T-cell (primary cell): ENCODE measurements around the gene INTS4. TPM values are rescaled to one million over a fixed set of nuclear protein-coding genes. Genes with fewer than 3 reads are reported as not detected.

Experiments used
- ATAC-seq, 4 experiments: fragments of 200-7000 bp in 3 of 4; fragments of 150-1000 bp in 1 of 4; cut with Tn5 transposase; replicated peaks in 1 of 4; 1 replicate in 3 of 4; 2 replicates in 1 of 4; pipeline ENCODE4 v1.10.0; 2021; ENCODE audit warnings: moderate library complexity in 3 of 4, mild to moderate bottlenecking in 2 of 4, moderate number of reproducible peaks in 1 of 4
- CTCF ChIA-PET, 2 donors: fragments of 300-600 bp; sonication (Branson Sonifier 250); formaldehyde crosslinking; loops; one replicate each; lab custom pipeline; 2022; ENCODE audit warnings: antibody characterized with exemption in 2 of 2; lab: Charles Lee
- POLR2A ChIA-PET, 2 donors: fragments of 300-600 bp; sonication (Branson Sonifier 250); formaldehyde crosslinking; loops; one replicate each; lab custom pipeline; 2022; ENCODE audit warnings: antibody characterized with exemption in 2 of 2; lab: Charles Lee
- DNase-seq, 35 experiments: peaks; one replicate each; pipeline versions ENCODE4 v3.0.0 to v3.0.0-alpha.2; 2013 to 2023
- H3K27ac ChIP-seq: one replicate; pipeline ENCODE4 v1.5.1; 2013; ENCODE audit warnings: low read length
- H3K27me3 ChIP-seq, 2 experiments: replicated peaks in 1 of 2; 1 replicate in 1 of 2; 2 replicates in 1 of 2; pipeline versions ENCODE4 v1.6.1 to v1.7.0; 2013; ENCODE audit warnings: low read length in 1 of 2, mixed read lengths in 1 of 2; ENCODE audit not compliant: control insufficient read depth in 2 of 2, insufficient read depth in 2 of 2; ENCODE audit errors: extremely low read depth in 1 of 2
- H3K36me3 ChIP-seq, 2 donors: 1 replicate in 1 of 2; 2 replicates in 1 of 2; pipeline versions ENCODE4 v1.6.1 to v1.7.0; 2013; ENCODE audit warnings: low read length in 1 of 2; ENCODE audit not compliant: control insufficient read depth in 2 of 2, insufficient read depth in 1 of 2; ENCODE audit errors: extremely low read depth in 1 of 2
- H3K4me1 ChIP-seq, 2 experiments: 1 replicate in 1 of 2; 2 replicates in 1 of 2; pipeline versions ENCODE4 v1.6.1 to v1.7.0; 2013; ENCODE audit warnings: low read length in 2 of 2, mixed read lengths in 1 of 2; ENCODE audit not compliant: insufficient read depth in 2 of 2, control insufficient read depth in 1 of 2; ENCODE audit errors: extremely low read depth in 1 of 2
- H3K4me3 ChIP-seq, 2 donors: 1 replicate in 1 of 2; 2 replicates in 1 of 2; pipeline versions ENCODE4 v1.5.1 to v1.7.0; 2013; ENCODE audit warnings: mild to moderate bottlenecking in 2 of 2, low read length in 1 of 2, moderate library complexity in 1 of 2; ENCODE audit not compliant: control insufficient read depth in 1 of 2; ENCODE audit errors: extremely low read depth in 1 of 2
- H3K9me3 ChIP-seq: 2 replicates; pipeline ENCODE4 v1.7.0; 2013
- H3K27ac Mint-ChIP-seq, 2 donors: one replicate each; pipeline ENCODE4 v1.8.0; 2020 to 2021; ENCODE audit warnings: mild to moderate bottlenecking in 2 of 2, mixed read lengths in 2 of 2
- H3K27me3 Mint-ChIP-seq, 2 donors: one replicate each; pipeline ENCODE4 v1.8.0; 2021 to 2022; ENCODE audit warnings: mixed read lengths in 2 of 2
- H3K36me3 Mint-ChIP-seq: one replicate; pipeline ENCODE4 v1.8.0; 2021; ENCODE audit warnings: mixed read lengths
- H3K4me1 Mint-ChIP-seq, 3 donors: one replicate each; pipeline ENCODE4 v1.8.0; 2020 to 2022; ENCODE audit warnings: mixed read lengths in 3 of 3, mild to moderate bottlenecking in 1 of 3
- H3K4me3 Mint-ChIP-seq, 3 donors: one replicate each; pipeline ENCODE4 v1.8.0; 2020 to 2022; ENCODE audit warnings: mild to moderate bottlenecking in 3 of 3, mixed read lengths in 3 of 3, moderate library complexity in 3 of 3
- H3K9me3 Mint-ChIP-seq, 3 donors: one replicate each; pipeline ENCODE4 v1.8.0; 2020 to 2022; ENCODE audit warnings: mixed read lengths in 3 of 3
- WGBS: methylation state at CpG from one replicate; pipeline ENCODE4 v1.1.5; 2013; ENCODE audit warnings: missing lambda C conversion rate; ENCODE audit not compliant: insufficient coverage; 5-methylcytosine and 5-hydroxymethylcytosine counted together
- total RNA-seq, 35 experiments: library from RNA in 6 of 35; stranded (reverse) in 6 of 35; fragments of 120-200 nt in 1 of 35; gene quantifications; one replicate each; pipeline versions ENCODE4 v1.2.1 to v1.2.4 and lab custom pipeline; 2013 to 2026

Gene INTS4
- total RNA-seq, 5 donors from 2014 or later (not counting 1 experiment from before 2014, with no cell fraction given), result 57.5 to 79.2 (median 62.6) TPM

DNA sequence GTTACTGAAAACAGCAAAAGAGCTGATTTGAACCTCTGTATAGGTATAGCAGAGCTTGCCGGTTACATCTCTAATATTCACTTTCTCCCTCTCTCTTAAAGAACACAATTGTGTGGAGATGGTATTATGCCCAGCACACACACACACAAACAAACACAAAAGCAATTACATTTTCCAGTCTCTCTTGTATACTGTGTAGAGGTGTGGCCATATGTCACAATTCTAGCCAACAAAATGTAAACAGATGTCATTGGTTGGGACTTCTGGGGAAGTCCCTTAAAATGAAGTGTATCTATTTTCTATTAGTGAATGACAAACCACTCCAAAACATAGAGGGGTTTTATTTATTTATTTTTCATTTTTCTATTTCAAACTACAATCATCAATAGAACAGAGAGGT, 15.8 kb upstream of the INTS4 start:
- WGBS, result no CpG with 5 or more reads among the region's 1 CpG
- POLR2A ChIA-PET, result no interaction called here
- H3K9me3 Mint-ChIP-seq, result no peaks in the 10 kb centered on the region
- H3K36me3 Mint-ChIP-seq, result no peaks in the 10 kb centered on the region
- peaks cover 3 to 6% of the 10 kb centered on the region in 2 donors for H3K27me3 Mint-ChIP-seq
- Histone ChIP-seq H3K27ac (no peak overlapping the region), H3K4me3 (no peak overlapping the region), H3K9me3 (no peaks in the 10 kb centered on the region), H3K36me3 (no peaks in the 10 kb centered on the region), H3K4me1 (no peaks in the 10 kb centered on the region), H3K27me3 (peaks cover 0 to 3% of the 10 kb centered on the region in 2 experiments)
- no peak for DNase-seq
- no peak overlapping the region for H3K27ac Mint-ChIP-seq
- H3K4me3 Mint-ChIP-seq, result no peak overlapping the region
- ATAC-seq, result no peak
- CTCF ChIA-PET, result no interaction called here
- no peaks in the 10 kb centered on the region for H3K4me1 Mint-ChIP-seq

DNA sequence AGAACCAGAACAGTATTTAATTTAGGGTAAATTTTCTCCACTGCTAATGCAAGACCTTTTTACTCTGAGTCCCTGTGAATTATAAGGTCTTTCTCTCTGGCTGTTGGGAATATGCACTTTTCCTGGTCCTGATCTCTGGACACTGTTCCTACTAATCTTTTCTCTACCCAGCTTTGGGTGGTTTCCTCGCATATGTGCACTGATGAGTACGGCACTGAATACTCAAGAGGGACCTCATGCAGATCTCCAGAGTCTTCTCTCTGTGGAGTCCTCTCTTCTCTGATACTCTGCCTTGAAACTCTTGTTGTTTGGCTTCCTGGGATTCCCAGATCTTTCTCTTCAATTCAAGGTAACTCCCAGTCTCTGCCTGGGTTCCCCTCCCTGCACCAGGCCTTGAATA, 14.6 kb upstream of the INTS4 start:
- Mint-ChIP-seq H3K36me3 (no peaks in the 10 kb centered on the region), H3K27me3 (peaks cover 3 to 10% of the 10 kb centered on the region in 2 donors), H3K4me3 (no peak overlapping the region), H3K27ac (no peak overlapping the region), H3K9me3 (no peaks in the 10 kb centered on the region), H3K4me1 (no peaks in the 10 kb centered on the region)
- Histone ChIP-seq H3K27ac (no peak overlapping the region), H3K36me3 (no peaks in the 10 kb centered on the region), H3K4me1 (no peaks in the 10 kb centered on the region), H3K27me3 (peaks cover 0 to 6% of the 10 kb centered on the region in 2 experiments), H3K4me3 (no peak overlapping the region), H3K9me3 (no peaks in the 10 kb centered on the region)
- ChIA-PET POLR2A (no interaction called here), CTCF (no interaction called here)
- WGBS, result 95% methylated on average over 2 of the region's 2 CpGs
- DNase-seq (no peak), ATAC-seq (no peak)

DNA sequence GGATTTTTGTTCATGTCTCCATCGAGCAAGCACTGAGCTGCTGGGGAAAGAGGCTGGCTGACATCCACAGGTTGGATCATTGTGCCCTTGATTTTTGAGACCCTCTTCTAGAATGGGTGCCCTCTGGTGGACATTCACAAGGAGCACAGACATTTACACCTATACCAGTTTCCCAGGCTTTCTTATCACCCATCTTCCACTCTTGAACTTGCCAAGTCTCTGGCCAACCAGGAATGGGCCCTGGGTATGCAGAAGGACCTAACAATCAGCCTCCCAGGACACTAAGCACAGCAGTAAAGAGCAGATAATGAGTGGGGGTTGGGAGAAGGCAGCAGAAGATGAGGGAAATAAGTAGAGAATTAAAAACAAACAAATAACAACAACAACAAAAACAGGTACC, 5.7 kb upstream of the INTS4 start:
- Mint-ChIP-seq H3K9me3 (no peaks in the 10 kb centered on the region), H3K36me3 (no peaks in the 10 kb centered on the region), H3K4me1 (peaks cover 4 to 10% (median 5%) of the 10 kb centered on the region in 3 donors), H3K27me3 (peaks cover 0 to 8% of the 10 kb centered on the region in 2 donors), H3K27ac (no peak overlapping the region), H3K4me3 (no peak overlapping the region)
- ChIA-PET POLR2A (no interaction called here), CTCF (interaction anchor here in 1 of 2 donors (0.6 to 1.1 kb wide), 3 partner anchors 9 to 224 kb away, joined by 3 to 4 read pairs (median 3); no protein-coding TSS in a partner anchor)
- H3K36me3 ChIP-seq, result no peaks in the 10 kb centered on the region
- 0% methylated on average over 1 of the region's 1 CpG for WGBS
- H3K4me1 ChIP-seq, result peaks cover 1 to 5% of the 10 kb centered on the region in 2 experiments
- H3K27me3 ChIP-seq, result peaks cover 0 to 2% of the 10 kb centered on the region in 2 experiments
- no peak overlapping the region for H3K4me3 ChIP-seq
- no peaks in the 10 kb centered on the region for H3K9me3 ChIP-seq
- DNase-seq (peak in 32 of 35 experiments; percentile 5 to 71 (median 24)), ATAC-seq (peak; percentile 77 to 82 (median 80))
- H3K27ac ChIP-seq, result no peak overlapping the region

DNA sequence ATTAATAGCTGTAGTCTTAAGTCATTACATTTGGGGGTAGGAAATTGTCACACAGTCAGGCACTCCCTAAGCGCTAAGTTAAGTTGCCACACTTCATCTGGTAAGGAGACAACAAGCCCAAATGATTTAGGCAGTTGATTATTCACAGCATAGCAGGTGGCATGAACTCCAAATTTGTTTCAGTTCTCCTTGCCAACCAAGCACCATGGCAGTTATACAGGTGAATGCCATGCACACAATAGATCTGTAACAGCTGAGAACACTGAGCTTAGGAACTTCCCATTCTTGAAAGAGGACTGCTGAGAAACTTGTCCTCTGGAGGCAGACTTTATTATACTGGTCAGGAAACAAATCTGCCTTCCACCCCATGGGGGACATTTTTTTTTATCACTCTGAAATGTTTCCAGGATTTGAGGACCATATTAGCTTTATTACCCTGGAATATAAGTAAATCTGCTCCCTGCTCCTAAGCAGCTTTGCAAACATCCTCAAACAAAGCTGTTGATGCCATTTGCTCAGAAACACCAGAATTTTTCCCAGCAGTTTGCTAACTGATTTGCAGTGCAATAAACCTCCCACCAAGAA, 5.1 kb upstream of the INTS4 start:
- H3K27ac ChIP-seq, result no peak overlapping the region
- H3K36me3 ChIP-seq, result no peaks in the 10 kb centered on the region
- peaks cover 7 to 13% (median 8%) of the 10 kb centered on the region in 3 donors for H3K4me1 Mint-ChIP-seq
- no peak overlapping the region for H3K4me3 Mint-ChIP-seq
- no peak for ATAC-seq
- peaks cover 0 to 7% of the 10 kb centered on the region in 2 donors for H3K27me3 Mint-ChIP-seq
- ChIA-PET CTCF (interaction anchor here (0.5 to 1.1 kb wide), 5 partner anchors 29 to 226 kb away, joined by 3 to 6 read pairs (median 4); no protein-coding TSS in a partner anchor), POLR2A (interaction anchor here in 1 of 2 donors (0.6 kb wide), 1 partner anchor 212 kb away, joined by 3 read pairs; no protein-coding TSS in a partner anchor)
- H3K4me3 ChIP-seq, result no peak overlapping the region
- H3K9me3 Mint-ChIP-seq, result no peaks in the 10 kb centered on the region
- no peaks in the 10 kb centered on the region for H3K9me3 ChIP-seq
- no peaks in the 10 kb centered on the region for H3K27me3 ChIP-seq
- WGBS, result 80% methylated on average over 1 of the region's 1 CpG
- DNase-seq, result no peak
- peaks cover 2 to 9% of the 10 kb centered on the region in 2 experiments for H3K4me1 ChIP-seq
- no peak overlapping the region for H3K27ac Mint-ChIP-seq
- no peaks in the 10 kb centered on the region for H3K36me3 Mint-ChIP-seq

DNA sequence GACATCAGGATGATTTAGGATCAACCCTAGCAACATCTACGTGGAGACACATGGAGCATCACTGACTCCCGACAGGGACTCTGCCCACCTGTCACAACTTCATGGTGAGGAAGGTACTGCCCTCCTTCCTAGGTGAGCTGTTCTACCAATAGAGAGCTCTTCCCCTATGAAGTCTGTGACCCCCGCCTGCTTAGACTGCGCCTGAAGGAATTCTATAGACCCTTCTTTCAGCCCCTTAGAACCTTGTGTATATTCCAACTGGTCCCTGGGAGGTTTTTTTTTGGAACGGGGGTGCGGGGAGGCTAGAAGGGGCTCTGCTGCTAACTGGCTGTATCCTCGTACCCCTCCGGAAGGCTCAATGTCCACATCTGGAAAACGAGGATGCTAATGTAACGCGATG, 566 bp downstream of the INTS4 start:
- Mint-ChIP-seq H3K4me3 (peak overlapping the region; percentile 87 to 92 (median 88)), H3K27me3 (no peaks in the 10 kb centered on the region), H3K4me1 (peaks cover 21 to 35% (median 32%) of the 10 kb centered on the region in 3 donors), H3K36me3 (peaks cover 3% of the 10 kb centered on the region), H3K27ac (peak overlapping the region; percentile 94 to 98), H3K9me3 (no peaks in the 10 kb centered on the region)
- Histone ChIP-seq H3K4me1 (peaks cover 11 to 17% of the 10 kb centered on the region in 2 experiments), H3K4me3 (peak overlapping the region; percentile 70 to 75), H3K27me3 (no peaks in the 10 kb centered on the region), H3K36me3 (peaks cover 0 to 19% of the 10 kb centered on the region in 2 donors), H3K9me3 (no peaks in the 10 kb centered on the region), H3K27ac (peak overlapping the region; percentile 84)
- CTCF ChIA-PET, result interaction anchor here (0.5 to 1.8 kb wide), 5 partner anchors 146 to 571 kb away, joined by 3 to 9 read pairs (median 5); partner anchors contain the start of gene ALG8 (in 1 of the 2)
- DNase-seq (peak in 2 of 35 experiments; percentile 7 to 22), ATAC-seq (no peak)
- WGBS, result no CpG with 5 or more reads among the region's 11 CpGs
- POLR2A ChIA-PET, result interaction anchor here (0.6 to 0.8 kb wide), 5 partner anchors 13 to 574 kb away, joined by 3 to 16 read pairs (median 5); no protein-coding TSS in a partner anchor

DNA sequence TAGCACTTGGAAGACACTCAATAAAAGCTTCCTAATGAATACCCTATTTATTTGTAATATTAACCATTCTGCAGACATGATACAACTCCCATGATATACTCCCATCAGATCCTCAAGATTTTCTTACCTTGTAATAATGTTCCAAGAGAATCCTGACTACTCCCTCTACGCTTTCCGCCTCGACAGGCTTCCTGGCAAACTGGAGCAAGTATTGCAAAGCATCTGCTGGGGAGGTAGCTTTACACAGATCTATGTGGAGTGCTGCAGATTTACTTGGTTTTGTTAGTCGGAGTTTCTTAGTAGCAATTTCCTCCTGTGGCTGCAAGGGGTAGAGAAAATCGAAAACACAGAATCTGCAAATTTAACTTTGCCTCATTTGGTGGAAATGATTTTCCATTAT, 3.5 kb downstream of the INTS4 start:
- no CpG with 5 or more reads among the region's 5 CpGs for WGBS
- POLR2A ChIA-PET, result no interaction called here

More for the DNA sequence above, 3.5 kb downstream of the INTS4 start:
- Histone ChIP-seq H3K9me3 (no peaks in the 10 kb centered on the region), H3K36me3 (peaks cover 0 to 40% of the 10 kb centered on the region in 2 donors), H3K27me3 (no peaks in the 10 kb centered on the region), H3K4me1 (peaks cover 11 to 17% of the 10 kb centered on the region in 2 experiments), H3K4me3 (no peak overlapping the region), H3K27ac (no peak overlapping the region)
- Mint-ChIP-seq H3K4me3 (no peak overlapping the region), H3K27ac (no peak overlapping the region), H3K4me1 (peaks cover 25 to 46% (median 43%) of the 10 kb centered on the region in 3 donors), H3K27me3 (no peaks in the 10 kb centered on the region), H3K9me3 (no peaks in the 10 kb centered on the region), H3K36me3 (peaks cover 30% of the 10 kb centered on the region)
- ATAC-seq (no peak), DNase-seq (no peak)
- CTCF ChIA-PET, result interaction anchor here in 1 of 2 donors (0.6 to 0.7 kb wide), 2 partner anchors 9 to 11 kb away, joined by 3 read pairs; no protein-coding TSS in a partner anchor
